AG09309 (cell line): ENCODE data around the gene LGI4.

ENCODE experiments used
- DNase-seq: peaks from one replicate; pipeline ENCODE4 v3.0.0-alpha.2; 2010; ENCODE audit warnings: low read depth
- H3K4me3 ChIP-seq: 2 replicates; pipeline ENCODE4 v1.5.1; 2011; ENCODE audit warnings: mild to moderate bottlenecking, low read depth, low read length, moderate library complexity; ENCODE audit not compliant: control insufficient read depth
- CTCF ChIP-seq: IDR thresholded peaks from 2 replicates; pipeline ENCODE4 v1.5.1; 2011; ENCODE audit warnings: mild to moderate bottlenecking, low read depth, low read length, inconsistent platforms; ENCODE audit not compliant: insufficient read depth, control insufficient read depth; ENCODE audit errors: missing control alignments

Gene LGI4

GRCh38 chr19:35087393-35087792 lies 47.5 kb downstream of the LGI4 start:
- TF ChIP-seq CTCF: no peak

GRCh38 chr19:35086455-35086854 lies 48.4 kb downstream of the LGI4 start:
- H3K4me3 ChIP-seq: no peak overlapping the region
- no peak for DNase-seq
- no peak for TF ChIP-seq CTCF

More at GRCh38 chr19:35087393-35087792, 47.5 kb downstream of the LGI4 start:
- no peak for DNase-seq
- no peak overlapping the region for H3K4me3 ChIP-seq

- no peak for TF ChIP-seq CTCF
- no peak for DNase-seq
- no peak overlapping the region for H3K4me3 ChIP-seq
These were observed 48.9 kb downstream of the LGI4 start for GRCh38 chr19:35085947-35086346.

GRCh38 chr19:35084509-35084762 lies 50.4 kb downstream of the LGI4 start:
- no peak for DNase-seq
- no peak overlapping the region for H3K4me3 ChIP-seq
- no peak for TF ChIP-seq CTCF

- no peak for DNase-seq
- H3K4me3 ChIP-seq: no peak overlapping the region
- TF ChIP-seq CTCF: no peak
These were observed 51.0 kb downstream of the LGI4 start for GRCh38 chr19:35083691-35084508.

- H3K4me3 ChIP-seq: no peak overlapping the region
- DNase-seq: no peak
- TF ChIP-seq CTCF: no peak
These were observed 53.7 kb downstream of the LGI4 start for GRCh38 chr19:35081201-35081600.
